Measurements from ENCODE around the gene POLDIP3.

Gene POLDIP3, protein sequence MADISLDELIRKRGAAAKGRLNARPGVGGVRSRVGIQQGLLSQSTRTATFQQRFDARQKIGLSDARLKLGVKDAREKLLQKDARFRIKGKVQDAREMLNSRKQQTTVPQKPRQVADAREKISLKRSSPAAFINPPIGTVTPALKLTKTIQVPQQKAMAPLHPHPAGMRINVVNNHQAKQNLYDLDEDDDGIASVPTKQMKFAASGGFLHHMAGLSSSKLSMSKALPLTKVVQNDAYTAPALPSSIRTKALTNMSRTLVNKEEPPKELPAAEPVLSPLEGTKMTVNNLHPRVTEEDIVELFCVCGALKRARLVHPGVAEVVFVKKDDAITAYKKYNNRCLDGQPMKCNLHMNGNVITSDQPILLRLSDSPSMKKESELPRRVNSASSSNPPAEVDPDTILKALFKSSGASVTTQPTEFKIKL

DNA sequence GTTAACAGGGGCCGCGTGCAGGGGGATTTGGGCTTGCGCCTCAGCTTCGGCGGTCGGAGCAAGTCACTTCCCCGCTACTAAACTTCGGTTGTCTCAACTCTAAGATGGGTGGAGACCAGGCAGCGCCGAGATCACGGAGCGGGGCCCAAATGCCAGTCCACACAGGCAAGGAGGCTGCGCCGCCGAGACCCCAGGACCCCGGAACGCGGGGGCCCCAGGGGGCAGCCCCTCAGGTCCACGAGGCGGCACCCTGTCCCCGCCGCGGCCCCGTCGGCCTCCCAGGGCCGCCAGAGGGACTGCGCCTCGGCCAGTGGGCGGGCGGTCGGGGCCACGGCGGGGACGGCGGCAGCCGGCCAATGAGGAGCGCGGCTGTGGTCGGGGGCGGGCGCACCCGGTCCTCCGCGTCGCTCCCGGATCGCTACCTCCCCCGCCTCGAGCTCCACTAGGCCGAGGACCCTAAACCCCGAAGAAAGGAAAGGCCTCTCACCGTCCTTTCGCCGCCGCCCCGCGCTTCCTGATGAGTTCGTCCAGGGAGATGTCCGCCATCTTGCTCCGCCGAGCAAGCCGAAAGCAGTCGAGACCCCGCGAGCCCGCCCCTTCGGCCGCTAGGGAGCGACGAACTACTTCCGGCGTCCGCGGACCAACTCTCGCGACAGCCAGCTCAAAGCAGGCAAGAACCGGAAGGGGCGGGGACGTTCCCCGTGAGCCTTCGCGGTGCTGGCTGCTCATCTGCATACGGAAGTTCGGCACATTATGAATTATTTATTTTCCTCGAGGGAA, at the start of gene POLDIP3:
TSS of gene POLDIP3 (minus strand) at position 572 of the 780 bp plus-strand sequence. CDS start at position 546, 26 bp downstream.
- peak; percentile 99 for DNase-seq (ENCODE audit: low spot score)

DNA sequence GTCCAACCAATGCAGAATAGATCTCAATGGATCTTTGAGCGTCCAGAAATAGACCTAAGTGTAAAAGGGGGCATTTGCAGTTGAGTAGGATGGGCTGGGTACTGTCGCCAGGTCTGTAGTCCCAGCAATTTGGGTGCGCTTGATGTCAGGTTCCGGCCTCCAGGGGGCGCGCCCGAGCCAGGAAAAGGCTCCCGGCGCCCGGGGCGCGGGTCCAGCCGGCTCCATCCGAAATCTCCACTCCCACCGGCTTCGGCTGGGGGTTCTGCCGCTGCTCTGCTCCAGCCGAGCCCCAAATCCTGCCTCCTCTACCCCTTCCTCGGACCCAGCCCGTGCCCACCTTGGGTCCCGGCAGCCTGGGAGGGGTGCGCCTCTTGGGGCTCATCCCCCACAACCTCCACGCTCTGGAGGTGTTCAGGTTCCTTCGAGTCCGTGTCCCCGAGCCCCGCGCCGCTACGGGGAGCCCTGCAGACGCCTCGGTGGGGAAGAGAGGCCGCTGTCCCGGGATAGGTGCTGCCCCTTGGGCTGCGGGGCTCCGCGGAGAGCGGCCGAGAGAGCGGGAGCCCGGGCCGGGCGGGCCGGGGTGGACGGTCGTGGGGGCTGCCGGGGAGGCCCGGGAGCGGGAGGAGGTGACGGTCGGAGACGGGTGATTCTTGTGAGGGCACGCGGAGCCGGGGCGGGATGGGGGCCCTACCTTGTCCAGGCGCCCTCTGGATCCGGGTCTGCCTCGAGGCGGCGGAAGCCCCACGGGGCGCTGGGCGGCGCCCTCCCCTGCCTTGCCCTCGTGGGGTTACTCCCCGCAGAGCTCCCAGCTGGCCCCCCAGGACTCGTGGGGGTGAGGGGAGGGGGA, 47.5 kb upstream of the POLDIP3 start:
- DNase-seq (ENCODE audit: low spot score), result peak; percentile 80

DNA sequence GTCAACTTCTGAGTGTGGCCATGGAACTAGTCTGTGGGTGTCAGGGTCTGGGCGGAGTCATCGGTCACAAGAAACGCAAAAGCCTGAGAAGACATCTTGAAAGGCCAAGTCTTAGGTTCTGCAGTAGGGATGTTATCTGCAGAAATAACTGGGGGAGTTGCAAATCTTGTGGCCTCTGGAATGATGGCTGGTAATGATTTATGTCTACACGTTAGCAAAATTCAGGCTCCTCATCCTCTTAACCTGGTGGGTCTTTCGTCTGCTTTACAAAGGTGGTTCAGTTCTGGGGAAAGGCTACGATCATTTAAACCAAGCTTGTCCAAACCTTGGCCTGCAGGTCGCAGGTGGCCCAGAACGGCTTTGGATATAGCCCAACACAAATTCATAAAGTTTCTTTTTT, 41.9 kb upstream of the POLDIP3 start:
- no peak for DNase-seq (ENCODE audit: low spot score)

DNA sequence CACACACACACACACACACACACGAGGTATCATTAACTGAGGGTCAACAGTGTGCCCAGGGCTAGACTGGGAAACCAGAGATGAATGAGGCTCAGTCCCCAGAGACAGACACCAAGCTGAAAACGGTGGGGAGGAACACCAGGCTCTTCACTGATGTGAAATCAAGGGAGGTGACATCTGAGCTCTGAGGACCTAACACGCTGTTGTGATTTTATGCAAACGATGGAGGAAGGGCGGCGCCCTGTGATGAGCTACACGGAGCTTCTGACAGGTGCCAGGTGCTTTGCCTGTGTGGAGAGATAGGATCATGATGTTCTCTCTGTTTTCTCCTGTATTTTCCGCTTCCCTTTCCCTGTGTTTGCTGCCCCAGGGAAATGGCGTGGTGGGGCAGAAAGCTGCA, 41.0 kb upstream of the POLDIP3 start:
- DNase-seq (ENCODE audit: low spot score), result no peak

DNA sequence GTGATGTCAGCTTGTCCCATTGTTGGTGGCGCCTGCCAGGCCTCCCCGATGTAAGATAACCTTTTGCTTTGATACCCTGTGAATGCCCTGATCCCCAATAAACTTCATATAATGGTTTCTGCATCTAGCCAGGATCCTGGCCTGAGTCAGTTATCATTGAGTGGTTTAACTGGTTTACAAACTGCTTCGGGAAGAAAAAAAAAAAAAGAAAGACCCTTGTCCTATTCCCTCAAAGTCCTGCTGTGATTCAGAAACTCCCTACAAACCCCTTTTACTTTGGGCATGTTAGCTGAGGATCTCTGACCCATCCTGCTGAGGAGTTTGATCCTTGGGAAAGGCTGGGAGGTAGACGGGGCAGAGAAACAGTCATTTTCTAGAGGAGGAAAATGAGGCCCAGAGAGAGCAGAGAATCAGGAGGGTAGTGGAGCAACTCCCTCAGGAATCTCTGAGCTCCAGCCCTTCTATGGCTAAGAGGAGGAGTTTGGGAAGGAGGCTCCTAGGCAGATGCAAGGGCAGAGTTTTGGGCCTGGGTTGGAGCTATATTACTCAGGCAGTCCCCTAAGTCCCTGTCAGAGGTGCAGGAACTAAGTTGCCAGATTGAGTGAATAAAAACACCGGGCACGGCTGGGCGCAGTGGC, 39.9 kb upstream of the POLDIP3 start:
- DNase-seq (ENCODE audit: low spot score), result no peak

DNA sequence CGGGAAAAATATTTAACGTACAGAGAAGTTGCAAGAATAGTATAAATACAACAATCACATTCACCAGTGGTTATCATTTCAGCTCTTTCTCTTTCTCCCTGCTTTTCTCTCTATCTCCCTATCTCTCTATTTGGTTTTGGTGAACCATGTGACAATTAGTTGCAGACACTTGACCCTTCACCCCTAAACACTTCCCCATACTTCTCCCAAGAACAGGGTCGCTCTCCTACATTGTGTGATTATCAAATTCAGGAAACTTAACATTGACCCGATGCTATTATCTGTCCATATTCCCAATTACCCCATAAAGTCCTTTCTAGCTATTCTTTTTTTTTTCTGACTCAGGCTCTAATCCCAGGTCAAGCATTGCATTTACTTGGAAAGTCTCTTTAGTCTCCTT, 39.3 kb upstream of the POLDIP3 start:
- DNase-seq (ENCODE audit: low spot score), result no peak

DNA sequence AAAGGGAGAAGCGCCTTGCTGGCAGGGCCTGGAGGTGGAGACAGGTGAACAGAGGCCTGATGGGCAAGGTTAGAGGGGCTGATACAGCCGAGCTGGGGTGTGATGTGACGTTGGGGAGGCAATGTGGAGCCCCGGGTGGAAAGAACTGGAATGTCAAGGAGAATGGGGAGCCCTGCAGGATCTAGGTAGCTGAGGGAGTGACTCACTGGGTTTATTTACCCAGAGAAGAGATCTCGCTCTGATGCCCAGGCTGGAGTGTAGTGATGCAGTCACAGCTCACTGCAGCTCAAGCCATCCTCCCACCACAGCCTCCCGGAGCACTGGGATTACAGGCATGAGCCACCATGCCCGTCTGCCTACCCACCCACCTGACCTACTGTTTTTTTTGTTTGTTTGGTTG, 36.5 kb upstream of the POLDIP3 start:
- DNase-seq (ENCODE audit: low spot score), result no peak

DNA sequence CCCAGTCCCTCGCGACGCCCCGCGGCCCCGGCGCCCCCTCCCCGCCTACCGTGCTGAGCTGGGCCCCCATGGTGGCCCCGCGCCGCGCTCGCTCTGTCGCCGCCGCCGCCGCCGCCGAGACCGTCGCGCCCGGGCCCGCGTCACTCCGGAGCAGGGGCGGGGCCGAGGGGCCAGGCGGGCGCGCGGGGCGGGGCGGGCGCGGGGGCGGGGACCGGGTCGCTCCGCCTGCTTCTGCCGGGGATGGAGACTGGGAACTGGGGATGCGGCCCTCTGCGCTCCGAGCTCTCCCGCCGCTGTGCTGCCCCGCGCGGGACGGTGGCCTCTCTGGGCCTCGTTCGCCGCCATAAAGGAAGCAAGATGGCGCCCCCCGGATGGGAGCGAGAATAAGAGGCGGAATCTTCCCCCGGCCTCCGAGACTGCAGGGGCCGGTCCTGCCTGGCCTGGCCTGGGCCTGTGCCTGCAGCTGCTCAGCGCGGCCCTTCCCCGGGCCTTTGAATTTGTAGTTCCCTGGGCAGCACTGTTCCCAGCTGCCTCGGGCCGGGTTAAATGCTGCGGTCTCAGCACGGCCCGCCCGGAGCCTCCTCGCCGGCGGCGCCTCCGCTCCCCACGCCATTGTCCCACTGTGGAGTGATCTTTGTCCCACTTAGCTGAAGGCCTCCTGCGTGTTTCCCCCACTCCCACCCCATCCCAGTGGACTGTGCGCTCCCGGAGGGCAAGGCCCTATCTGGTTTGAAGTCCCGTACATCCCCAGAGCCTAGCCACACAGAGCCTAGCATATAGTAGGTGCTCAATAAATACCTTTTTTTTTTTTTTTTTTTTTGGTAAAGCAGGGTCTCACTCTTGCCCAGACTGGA, 34.8 kb upstream of the POLDIP3 start, which contains the start of gene CYB5R3:
TSS of gene CYB5R3 (minus strand) at position 147 of the 854 bp plus-strand sequence. CDS start at position 70, 77 bp downstream.
- DNase-seq (ENCODE audit: low spot score), result peak; percentile 68

DNA sequence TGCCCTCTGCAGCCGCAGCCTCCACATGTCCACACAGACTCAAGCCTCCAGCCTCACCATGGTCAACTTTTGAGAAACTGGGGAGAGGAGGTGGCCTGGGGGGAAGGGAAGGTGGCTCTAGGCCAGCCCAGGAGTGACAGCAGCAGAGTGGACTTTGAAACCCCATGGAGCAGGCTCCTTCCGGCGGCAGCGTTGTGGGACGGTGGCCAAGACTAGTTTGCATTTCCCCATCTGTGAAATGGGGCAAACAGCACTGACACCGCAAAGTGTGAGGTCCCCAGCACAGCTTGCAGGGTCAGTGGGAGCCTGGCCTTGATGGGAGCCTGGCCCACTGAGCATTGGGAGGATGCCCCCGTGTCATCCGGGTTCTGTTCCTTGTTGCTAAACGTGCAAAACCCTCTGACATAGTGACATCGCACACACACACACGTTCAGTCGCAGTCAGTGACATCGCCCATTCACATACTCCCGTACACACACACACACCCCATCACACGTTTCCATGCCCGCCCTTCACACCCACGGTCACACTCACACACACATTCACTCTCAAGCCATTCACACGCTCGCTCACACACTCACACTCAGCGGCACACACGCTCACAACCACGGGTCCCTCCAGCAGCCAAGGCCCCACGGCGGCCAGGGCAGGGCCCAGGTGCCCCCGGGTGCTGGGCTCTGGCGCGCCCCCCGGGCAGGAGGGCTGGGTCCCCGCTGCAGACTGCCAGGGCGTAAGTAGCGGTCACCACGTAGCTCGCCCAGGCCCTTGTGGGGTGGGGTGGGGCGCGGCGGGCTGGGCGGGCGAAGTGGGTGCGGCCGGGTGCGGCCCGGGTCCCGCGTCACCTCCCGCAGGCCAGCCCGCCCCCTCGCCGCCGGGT, 33.9 kb upstream of the POLDIP3 start:
- DNase-seq (ENCODE audit: low spot score), result peak; percentile 37

DNA sequence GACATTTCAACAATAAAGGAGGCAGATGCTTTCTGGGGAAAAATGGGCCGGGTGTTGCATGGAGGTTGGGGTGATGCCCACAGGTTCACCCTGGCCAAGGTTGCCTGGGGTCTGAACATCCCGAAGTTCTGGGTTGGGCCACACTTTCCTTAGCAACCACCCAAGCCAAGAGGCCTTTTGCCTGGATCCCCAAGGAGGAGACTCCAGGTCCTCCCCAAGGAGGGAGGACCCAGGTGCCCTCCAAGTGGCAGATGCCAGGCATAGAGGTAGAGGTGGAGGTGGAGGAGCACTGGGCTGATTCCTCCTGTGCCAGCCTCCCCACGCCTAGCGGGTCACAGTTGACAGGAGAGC, 33.3 kb upstream of the POLDIP3 start:
- no peak for DNase-seq (ENCODE audit: low spot score)

DNA sequence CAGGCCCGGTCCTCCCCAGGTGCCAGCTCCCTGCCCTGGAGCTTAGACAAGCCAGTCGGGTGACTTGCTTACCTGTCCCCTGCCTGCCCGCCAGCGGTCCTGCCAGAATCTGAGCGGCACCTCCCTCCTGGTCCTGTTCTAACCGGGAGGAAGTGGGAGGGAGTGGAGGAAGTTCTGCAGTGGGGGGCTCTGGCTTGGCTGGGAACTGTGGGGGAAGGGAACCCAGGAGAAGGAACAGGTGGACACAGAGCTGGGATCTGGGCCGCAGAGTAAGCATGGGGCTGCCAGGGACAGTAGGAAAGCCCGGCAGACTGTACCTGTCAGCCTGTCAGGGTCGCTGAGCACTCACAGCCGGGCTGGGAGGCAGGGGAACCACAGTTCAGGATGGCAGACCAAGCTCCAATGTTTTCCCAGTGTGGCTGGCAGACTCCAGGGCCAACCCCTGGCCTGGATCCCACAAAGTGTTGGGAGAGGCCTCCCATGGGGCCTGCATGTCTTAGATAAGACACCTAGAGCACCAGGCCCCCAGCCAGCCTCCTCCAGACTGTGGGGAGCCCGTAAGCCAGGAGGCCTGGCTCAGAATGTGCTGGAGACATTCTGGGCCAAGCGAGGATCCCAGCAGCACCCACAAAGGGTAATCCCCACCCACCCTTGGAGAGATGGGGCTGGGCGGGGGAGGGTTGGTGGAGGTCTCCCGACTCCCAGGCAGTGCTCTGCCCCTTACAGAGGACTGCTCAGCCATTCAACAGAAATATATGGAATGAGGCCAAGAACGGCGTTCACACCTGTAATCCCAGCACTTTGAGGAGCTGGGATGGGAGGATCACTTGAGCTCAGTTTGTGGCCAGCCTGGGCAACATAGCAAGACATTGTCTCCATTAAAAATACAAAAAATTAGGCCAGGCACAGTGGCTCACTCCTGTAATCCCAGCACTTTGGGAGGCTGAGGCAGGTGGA, 32.2 kb upstream of the POLDIP3 start:
- DNase-seq (ENCODE audit: low spot score), result no peak

DNA sequence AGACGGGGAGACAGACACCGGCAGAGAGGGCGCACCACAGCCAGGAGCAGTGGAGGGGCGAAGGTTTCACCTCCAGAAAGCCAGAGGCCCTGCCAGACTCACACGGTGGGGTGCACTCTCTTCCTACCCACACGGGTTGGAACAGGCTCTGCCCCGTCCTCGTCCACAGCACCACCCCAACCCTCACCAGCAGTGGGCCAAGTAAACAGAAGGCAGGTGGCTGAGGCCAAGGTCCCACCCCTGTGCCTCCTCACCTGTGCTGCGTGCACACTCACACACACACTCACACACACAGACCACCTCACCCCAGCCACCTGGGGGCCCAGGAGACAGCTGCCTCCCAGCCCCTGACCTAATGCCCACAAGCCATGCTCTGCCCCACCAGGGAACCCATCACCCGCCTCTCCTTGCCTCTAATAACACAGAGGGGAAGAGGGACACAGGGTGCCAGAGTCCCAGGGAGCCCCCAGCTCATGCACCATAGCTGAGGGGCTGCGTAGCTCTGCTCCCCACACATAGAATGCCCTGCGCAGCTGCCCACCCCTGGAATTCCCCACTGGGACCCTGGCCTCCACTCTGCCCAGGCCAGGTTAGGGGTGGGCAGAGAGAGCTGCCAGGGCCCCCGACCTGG, 31.4 kb upstream of the POLDIP3 start:
- no peak for DNase-seq (ENCODE audit: low spot score)

DNA sequence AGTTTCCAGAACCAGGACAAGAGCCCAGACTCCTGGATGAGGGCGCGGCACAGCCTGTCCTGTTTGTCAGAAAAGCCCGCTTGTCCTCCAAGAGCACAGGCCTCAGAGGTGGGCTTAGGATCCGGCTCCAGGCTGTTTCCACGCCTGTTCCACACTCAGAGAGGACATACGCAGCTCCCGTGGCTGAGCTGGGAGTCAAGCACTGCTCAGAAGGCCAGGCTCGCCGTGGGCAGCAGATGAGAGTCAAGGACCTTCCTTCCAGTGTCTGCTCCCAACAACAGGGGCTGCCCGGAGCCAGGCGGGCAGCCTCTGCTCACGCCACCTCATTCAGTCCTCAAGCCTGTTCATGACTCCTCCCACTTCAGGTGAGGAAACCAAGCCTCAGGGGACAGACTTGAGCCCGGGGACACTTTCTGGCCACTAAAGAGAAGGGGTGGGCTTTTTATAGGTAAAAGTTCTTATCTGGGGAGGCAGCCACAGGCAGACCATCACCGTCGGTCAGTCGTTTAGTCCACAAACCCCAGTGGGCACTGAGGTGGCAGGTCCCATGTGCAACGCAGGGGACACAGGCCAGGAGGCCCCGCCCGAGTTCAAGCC, 30.8 kb upstream of the POLDIP3 start:
- no peak for DNase-seq (ENCODE audit: low spot score)

DNA sequence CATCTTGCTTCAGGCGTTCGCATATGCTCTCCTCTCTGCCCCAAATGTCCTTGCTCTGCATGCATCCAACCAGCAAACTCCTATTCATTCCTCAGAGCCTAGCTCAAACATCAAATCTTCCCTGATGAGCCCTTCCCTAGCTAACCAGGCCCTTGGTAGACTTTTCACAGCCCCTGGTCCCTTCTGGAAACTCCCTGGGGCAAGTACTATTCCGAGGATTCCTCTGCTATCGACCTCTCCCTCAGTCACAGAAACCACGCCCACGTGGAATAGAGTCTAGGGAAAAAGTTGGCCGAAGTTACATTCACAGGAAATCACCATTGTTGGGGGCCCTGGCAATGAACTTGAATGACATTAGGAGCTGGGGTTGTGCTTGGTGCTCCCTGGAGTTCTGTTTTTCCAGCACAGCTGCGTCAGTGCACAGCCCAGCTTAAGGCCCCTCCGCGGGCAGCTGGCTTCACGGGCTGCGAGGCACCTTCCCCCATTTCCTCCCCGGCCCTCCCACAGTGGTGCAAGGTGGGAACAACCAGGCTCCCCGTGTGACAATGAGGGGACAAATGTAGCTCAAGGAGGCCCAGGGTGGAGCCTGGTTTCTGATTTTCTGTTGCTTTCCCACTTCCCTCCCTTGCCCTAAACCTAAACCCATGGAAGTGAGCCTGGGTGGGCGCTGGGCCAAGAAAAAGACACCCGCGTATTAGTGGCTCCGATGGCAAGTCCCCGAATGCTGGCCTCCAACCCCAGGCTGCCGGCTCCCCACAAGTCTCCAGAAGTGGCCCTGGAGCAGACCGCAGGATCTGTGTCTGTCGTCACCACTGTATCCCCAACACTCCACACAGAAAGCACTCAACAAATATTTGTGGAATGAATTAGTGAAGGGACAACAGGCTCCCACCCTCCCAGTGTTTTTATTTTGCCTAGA, 30.0 kb upstream of the POLDIP3 start:
- DNase-seq (ENCODE audit: low spot score), result no peak

DNA sequence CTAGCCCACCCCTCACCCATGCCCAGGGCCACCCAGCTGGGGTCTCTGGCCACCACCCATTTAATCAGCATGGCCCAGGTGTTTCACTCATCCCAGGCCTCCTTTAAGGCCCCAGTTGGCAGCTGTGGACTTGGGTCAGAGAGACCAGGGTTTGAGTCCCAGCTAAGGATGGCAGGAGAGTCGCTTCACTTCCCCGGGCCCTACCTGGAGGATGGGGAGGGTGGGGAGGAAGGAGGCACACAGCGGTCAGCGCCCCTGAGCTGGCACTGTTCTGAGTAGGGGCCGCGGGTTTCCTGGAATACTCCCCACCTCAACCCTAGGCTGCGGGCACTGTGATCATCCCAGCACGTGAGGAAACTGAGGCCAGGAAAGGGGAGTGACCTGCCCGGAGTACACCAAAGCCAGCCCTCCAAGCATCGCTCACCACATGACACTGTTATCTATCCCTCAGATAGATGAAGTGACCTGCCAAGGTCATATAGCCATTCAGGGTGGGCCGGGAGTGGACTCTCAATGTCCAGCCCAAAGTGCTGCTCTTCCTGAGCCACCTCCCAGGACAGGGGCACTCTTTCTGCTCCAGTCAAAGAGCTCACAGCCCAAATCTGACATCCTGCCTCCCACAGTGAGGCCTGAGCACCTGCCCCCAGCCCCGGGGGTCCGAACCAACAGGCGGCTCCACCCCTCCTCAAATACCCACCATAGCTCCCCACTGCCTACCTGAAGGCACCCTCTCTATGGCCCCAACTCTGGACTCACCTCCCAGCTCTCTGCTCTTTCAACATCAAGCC, 29.1 kb upstream of the POLDIP3 start:
- DNase-seq (ENCODE audit: low spot score), result no peak

Measured in CD4-positive, alpha-beta T cell treated with Interleukin-2 at 100 ng/mL for 4 hours (primary cell).